Keratinocyte (primary cell): ENCODE measurements around the gene HK2. TPM values are rescaled to one million over a fixed set of nuclear protein-coding genes. Genes with fewer than 3 reads are reported as not detected.
A peak's percentile ranks its signal among the peaks of the same experiment; 100 is the strongest.

ENCODE experiments used
- DNase-seq: peaks from one replicate; pipeline ENCODE4 v3.0.0-alpha.2; 2011; ENCODE audit warnings: low read depth, missing footprints, low spot score
- FAIRE-seq: peaks from 2 replicates; lab custom pipeline; 2011; peaks lifted over from hg19 to GRCh38; lab: Jason Lieb, UNC
- H2AFZ ChIP-seq: 2 replicates; pipeline ENCODE4 v1.6.0; 2012; ENCODE audit warnings: low read length, control low read depth, inconsistent platforms; ENCODE audit not compliant: control insufficient read depth
- H3K27ac ChIP-seq: 2 replicates; pipeline ENCODE4 v1.5.1; 2011; ENCODE audit warnings: low read length; ENCODE audit not compliant: control insufficient read depth, insufficient read depth
- H3K27me3 ChIP-seq: 3 replicates; pipeline ENCODE4 v1.6.0; 2011; ENCODE audit warnings: low read length; ENCODE audit not compliant: control insufficient read depth, insufficient read depth; ENCODE audit errors: extremely low read depth
- H3K36me3 ChIP-seq, 2 experiments: 2 replicates in 1 of 2; 3 replicates in 1 of 2; pipeline ENCODE4 v1.5.1; 2011; ENCODE audit warnings: low read length in 2 of 2, mild to moderate bottlenecking in 1 of 2; ENCODE audit not compliant: control insufficient read depth in 2 of 2, insufficient read depth in 2 of 2; ENCODE audit errors: extremely low read depth in 1 of 2
- H3K4me1 ChIP-seq: 3 replicates; pipeline ENCODE4 v1.5.1; 2011; ENCODE audit warnings: low read length; ENCODE audit not compliant: control insufficient read depth, insufficient read depth; ENCODE audit errors: extremely low read depth
- H3K4me2 ChIP-seq: 3 replicates; pipeline ENCODE4 v1.6.0; 2011; ENCODE audit warnings: low read depth, low read length; ENCODE audit not compliant: control insufficient read depth, insufficient read depth; ENCODE audit errors: extremely low read depth
- H3K4me3 ChIP-seq, 3 experiments: fragments of 200-600 bp in 1 of 3; sonication (generic) in 1 of 3; 2 replicates in 2 of 3; 3 replicates in 1 of 3; pipeline ENCODE4 v1.5.1; 2011 to 2016; ENCODE audit warnings: low read length in 3 of 3, mild to moderate bottlenecking in 3 of 3, control low read depth in 2 of 3, inconsistent platforms in 1 of 3, low read depth in 1 of 3, mixed read lengths in 1 of 3, mixed run types in 1 of 3, moderate library complexity in 1 of 3; ENCODE audit not compliant: control insufficient read depth in 2 of 3, insufficient read depth in 2 of 3; ENCODE audit errors: extremely low read depth in 1 of 3
- H3K79me2 ChIP-seq: 2 replicates; pipeline ENCODE4 v1.6.0; 2012; ENCODE audit warnings: low read length; ENCODE audit not compliant: control insufficient read depth, insufficient read depth
- H3K9ac ChIP-seq: 3 replicates; pipeline ENCODE4 v1.6.0; 2011; ENCODE audit warnings: low read length; ENCODE audit not compliant: control insufficient read depth, insufficient read depth; ENCODE audit errors: extremely low read depth
- H3K9me1 ChIP-seq: 3 replicates; pipeline ENCODE4 v1.6.0; 2011; ENCODE audit warnings: low read length; ENCODE audit not compliant: control insufficient read depth, insufficient read depth; ENCODE audit errors: extremely low read depth
- H3K9me3 ChIP-seq: 2 replicates; pipeline ENCODE4 v1.5.1; 2012; ENCODE audit warnings: low read depth, low read length; ENCODE audit not compliant: control insufficient read depth
- H4K20me1 ChIP-seq: 3 replicates; pipeline ENCODE4 v1.6.0; 2011; ENCODE audit warnings: low read length; ENCODE audit not compliant: control insufficient read depth, insufficient read depth; ENCODE audit errors: extremely low read depth
- EZH2 ChIP-seq: IDR thresholded peaks from one replicate; pipeline ENCODE4 v1.6.1; 2012; ENCODE audit warnings: inconsistent platforms, mild to moderate bottlenecking, low read length, moderate library complexity
- dilution Hi-C: fragments of 300-500 bp; cut with MboI; formaldehyde crosslinking; loops from one replicate; pipeline ENCODE4 v1.7.0; 2020; ENCODE audit warnings: low sequenced_read_pairs; ENCODE audit not compliant: extremely low pct_ligation_motif_present
- polyA plus RNA-seq, 5 experiments: library from polyadenylated mRNA; depleted of rRNA in 3 of 5; stranded (reverse) in 3 of 5; stranded (forward) in 1 of 5; unstranded in 1 of 5; fragments of >200 nt; gene quantifications; 1 replicate in 1 of 5; 2 replicates in 3 of 5; 3 replicates in 1 of 5; pipeline versions ENCODE4 v1.2.1 to v1.2.3, GENCODE V29; 2011 to 2012; ENCODE audit warnings: missing spikeins in 2 of 5, low read depth in 1 of 5, low replicate concordance in 1 of 5
- TF ChIP-seq, protein P1 (sequence below), 3 experiments: IDR thresholded peaks in 1 of 3; conservative IDR thresholded peaks in 1 of 3; optimal IDR thresholded peaks in 1 of 3; 2 replicates in 2 of 3; 3 replicates in 1 of 3; pipeline versions ENCODE3 to v1.5.1; 2011; ENCODE audit warnings: low read length in 3 of 3, mild to moderate bottlenecking in 3 of 3, moderate library complexity in 2 of 3, control low read depth in 1 of 3, inconsistent platforms in 1 of 3; ENCODE audit not compliant: insufficient read depth in 2 of 3; ENCODE audit errors: extremely low read depth in 1 of 3

Gene HK2
- polyA plus RNA-seq, 1 donor (not counting 4 experiments of a cell fraction or from before 2014, with no cell fraction given) = 27.1 TPM

DNA sequence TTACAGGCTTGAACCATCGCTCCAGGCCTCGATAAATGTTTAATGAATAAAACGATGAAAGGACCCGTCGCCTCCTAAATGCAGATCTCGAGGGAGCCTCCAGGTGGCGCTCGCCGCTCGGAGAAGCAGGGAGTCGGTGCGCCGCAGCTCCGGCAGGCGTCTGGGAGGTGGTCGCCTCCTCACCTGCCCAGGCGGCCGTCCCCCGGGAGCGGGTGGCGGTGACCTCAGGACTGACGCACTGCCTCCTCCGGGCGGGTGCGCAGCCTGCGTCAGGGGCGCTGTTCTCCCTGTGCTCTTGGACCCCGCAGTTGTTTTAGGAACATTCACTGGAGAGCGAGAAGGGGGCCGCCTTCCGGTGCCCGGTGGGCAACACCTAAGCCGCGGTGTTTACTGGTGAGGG, 85.9 kb downstream of the HK2 start:
- peaks cover 10% of the 10 kb centered on the region for H3K4me1 ChIP-seq
- no peaks in the 10 kb centered on the region for H3K9me1 ChIP-seq
- H2AFZ ChIP-seq = peak overlapping the region; percentile 88
- no peaks in the 10 kb centered on the region for H4K20me1 ChIP-seq
- no peaks in the 10 kb centered on the region for H3K9me3 ChIP-seq
- FAIRE-seq = no peak
- H3K36me3 ChIP-seq = no peaks in the 10 kb centered on the region
- H3K9ac ChIP-seq = no peak overlapping the region
- no peaks in the 10 kb centered on the region for H3K27me3 ChIP-seq
- dilution Hi-C loops = no loop called here
- TF ChIP-seq, protein P1, sequence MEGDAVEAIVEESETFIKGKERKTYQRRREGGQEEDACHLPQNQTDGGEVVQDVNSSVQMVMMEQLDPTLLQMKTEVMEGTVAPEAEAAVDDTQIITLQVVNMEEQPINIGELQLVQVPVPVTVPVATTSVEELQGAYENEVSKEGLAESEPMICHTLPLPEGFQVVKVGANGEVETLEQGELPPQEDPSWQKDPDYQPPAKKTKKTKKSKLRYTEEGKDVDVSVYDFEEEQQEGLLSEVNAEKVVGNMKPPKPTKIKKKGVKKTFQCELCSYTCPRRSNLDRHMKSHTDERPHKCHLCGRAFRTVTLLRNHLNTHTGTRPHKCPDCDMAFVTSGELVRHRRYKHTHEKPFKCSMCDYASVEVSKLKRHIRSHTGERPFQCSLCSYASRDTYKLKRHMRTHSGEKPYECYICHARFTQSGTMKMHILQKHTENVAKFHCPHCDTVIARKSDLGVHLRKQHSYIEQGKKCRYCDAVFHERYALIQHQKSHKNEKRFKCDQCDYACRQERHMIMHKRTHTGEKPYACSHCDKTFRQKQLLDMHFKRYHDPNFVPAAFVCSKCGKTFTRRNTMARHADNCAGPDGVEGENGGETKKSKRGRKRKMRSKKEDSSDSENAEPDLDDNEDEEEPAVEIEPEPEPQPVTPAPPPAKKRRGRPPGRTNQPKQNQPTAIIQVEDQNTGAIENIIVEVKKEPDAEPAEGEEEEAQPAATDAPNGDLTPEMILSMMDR (optimal IDR thresholded peaks at IDR 0.05 in 1 of 3, IDR thresholded peaks at IDR 0.05 in 1 of 3, conservative IDR thresholded peaks at IDR 0.05 in 1 of 3; ENCODE audit: extremely low read depth in 1 of 3, insufficient read depth in 2 of 3, low read length in 3 of 3) = peak; percentile 58 to 86 (median 82)
- TF ChIP-seq EZH2 = no peak
- no peak overlapping the region for H3K27ac ChIP-seq
- H3K4me2 ChIP-seq = peak overlapping the region; percentile 70
- no peak for DNase-seq
- no peaks in the 10 kb centered on the region for H3K79me2 ChIP-seq
- peak overlapping the region; percentile 25 to 53 (median 46) for H3K4me3 ChIP-seq

DNA sequence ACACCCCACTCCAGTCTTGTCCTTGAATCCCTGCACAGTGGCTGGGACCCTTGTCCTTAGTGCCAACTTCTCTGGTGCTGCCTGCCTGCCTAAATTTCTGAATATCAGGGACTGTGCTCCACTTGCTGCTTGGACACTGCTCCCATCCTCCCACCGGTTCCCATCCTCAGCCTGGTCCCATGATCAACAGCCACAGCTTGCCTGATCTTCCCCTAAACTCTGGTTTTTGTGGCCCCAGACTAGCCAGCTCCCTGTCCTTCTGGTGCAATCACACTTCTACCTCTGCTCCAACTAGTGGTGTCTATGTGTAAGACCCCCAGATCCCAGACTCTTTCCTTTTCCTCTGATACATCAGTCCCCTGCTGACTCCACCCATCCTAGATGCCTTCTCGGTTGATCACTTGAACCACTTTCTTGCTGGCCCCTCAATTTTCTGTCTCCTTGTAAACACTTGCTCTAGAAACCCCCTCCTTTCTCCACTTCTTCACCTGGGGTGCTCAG, 87.4 kb downstream of the HK2 start:
- Histone ChIP-seq H3K27ac (no peak overlapping the region), H3K36me3 (no peaks in the 10 kb centered on the region), H3K79me2 (no peaks in the 10 kb centered on the region), H2AFZ (no peak overlapping the region), H3K4me1 (peaks cover 10% of the 10 kb centered on the region), H3K4me2 (no peak overlapping the region), H4K20me1 (no peaks in the 10 kb centered on the region), H3K9me3 (no peaks in the 10 kb centered on the region), H3K27me3 (no peaks in the 10 kb centered on the region), H3K9ac (no peak overlapping the region), H3K9me1 (no peaks in the 10 kb centered on the region), H3K4me3 (no peak overlapping the region)
- TF ChIP-seq, protein P1 (optimal IDR thresholded peaks at IDR 0.05 in 1 of 3, IDR thresholded peaks at IDR 0.05 in 1 of 3, conservative IDR thresholded peaks at IDR 0.05 in 1 of 3; ENCODE audit: extremely low read depth in 1 of 3, insufficient read depth in 2 of 3, low read length in 3 of 3) = peak in 1 of 3 experiments; percentile 18
- TF ChIP-seq EZH2 = no peak
- no peak for FAIRE-seq
- dilution Hi-C loops = no loop called here
- no peak for DNase-seq
